Heart left ventricle (tissue), 13 donors: ENCODE data around the gene ENOX1.

Experiments used
- POLR2A ChIP-seq, 2 donors: fragments of 450-650 bp; IDR thresholded peaks; one replicate each; pipeline ENCODE4 v1.6.1; 2017; ENCODE audit warnings: antibody characterized with exemption in 2 of 2, mild to moderate bottlenecking in 2 of 2, moderate library complexity in 2 of 2
- TF ChIP-seq, protein P1 (sequence below), 12 donors: fragments of 200-600 bp; sonication (generic) in 4 of 12; IDR thresholded peaks; one replicate each; pipeline versions ENCODE4 v1.5.0 to v1.8.0; 2018 to 2022; ENCODE audit warnings: antibody characterized with exemption in 12 of 12, mild to moderate bottlenecking in 5 of 12
- donor health status: ischemic (EF 13 %, LVEDD 7.1; RV severe dilation, severe dysfunction).
- donor health status: DM: no; HTN: yes; CAD: no.
- donor health status: DM: no; HTN: no; CAD: no.
- donor health status: ischemic (EF 25% LVEDD 6.9; RV normal size, moderate dysfunction).
- donor health status: ischemic (EF 25% LVEDD 5.7; RV mildly dilated, moderate dysfunction).
- donor health status: ischemic (EF 35%, LVEDD 5.7; RV mildly dilated, moderate dysfunction).
- donor health status: nonischemic (EF 11% LVEDD 7.7; RV severe dilation, severe dysfunction).
- donor health status: DM: yes; HTN: yes; CAD: no.
- donor health status: PGD.
- donor health status: ischemic (EF 29% LVEDD 5.4; RV normal size, mild dysfunction).
- donor health status: nonischemic (EF 23%, LVEDD 6.1; RV moderate dilation, normal function).

DNA sequence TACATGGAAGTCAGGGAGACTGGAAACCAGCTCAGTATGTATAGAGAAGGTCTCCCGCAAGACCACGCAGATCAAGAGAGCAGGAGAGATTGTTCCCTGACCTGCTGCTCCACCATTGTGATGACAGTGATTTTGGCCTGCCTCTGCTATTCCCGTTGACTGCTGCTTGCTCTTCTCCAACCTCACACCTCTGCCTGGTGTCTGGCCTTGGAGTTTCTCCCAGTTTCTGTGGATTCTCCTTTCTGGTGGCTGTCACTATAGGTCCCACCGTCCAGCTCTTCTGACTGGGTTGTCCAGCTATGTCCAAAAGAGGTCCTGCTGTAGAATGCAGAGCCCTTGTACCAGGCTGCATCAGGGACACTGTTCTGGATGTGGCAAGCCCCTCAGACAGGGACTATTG, 591.7 kb downstream of the ENOX1 start:
- TF ChIP-seq POLR2A (IDR thresholded peaks at IDR 0.05), result no peak
- TF ChIP-seq, protein P1, sequence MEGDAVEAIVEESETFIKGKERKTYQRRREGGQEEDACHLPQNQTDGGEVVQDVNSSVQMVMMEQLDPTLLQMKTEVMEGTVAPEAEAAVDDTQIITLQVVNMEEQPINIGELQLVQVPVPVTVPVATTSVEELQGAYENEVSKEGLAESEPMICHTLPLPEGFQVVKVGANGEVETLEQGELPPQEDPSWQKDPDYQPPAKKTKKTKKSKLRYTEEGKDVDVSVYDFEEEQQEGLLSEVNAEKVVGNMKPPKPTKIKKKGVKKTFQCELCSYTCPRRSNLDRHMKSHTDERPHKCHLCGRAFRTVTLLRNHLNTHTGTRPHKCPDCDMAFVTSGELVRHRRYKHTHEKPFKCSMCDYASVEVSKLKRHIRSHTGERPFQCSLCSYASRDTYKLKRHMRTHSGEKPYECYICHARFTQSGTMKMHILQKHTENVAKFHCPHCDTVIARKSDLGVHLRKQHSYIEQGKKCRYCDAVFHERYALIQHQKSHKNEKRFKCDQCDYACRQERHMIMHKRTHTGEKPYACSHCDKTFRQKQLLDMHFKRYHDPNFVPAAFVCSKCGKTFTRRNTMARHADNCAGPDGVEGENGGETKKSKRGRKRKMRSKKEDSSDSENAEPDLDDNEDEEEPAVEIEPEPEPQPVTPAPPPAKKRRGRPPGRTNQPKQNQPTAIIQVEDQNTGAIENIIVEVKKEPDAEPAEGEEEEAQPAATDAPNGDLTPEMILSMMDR (IDR thresholded peaks at IDR 0.05), result no peak
